Measurements from ENCODE around the gene PMPCA. TPM values are rescaled to one million over a fixed set of nuclear protein-coding genes. Genes with fewer than 3 reads are reported as not detected.

The PMPCA gene
- total and polyA plus RNA-seq, 2 donors (not counting 3 experiments of a cell fraction or from before 2014, with no cell fraction given) = 69.0 to 75.3 TPM

- DNase-seq (ENCODE audit: low read depth, low spot score) (no peak), FAIRE-seq (no peak)
- Histone ChIP-seq H3K27me3 (ENCODE audit: control insufficient read depth in 2 of 2, insufficient read depth in 2 of 2, low read length in 2 of 2) (no peaks in the 10 kb centered on the region), H3K36me3 (ENCODE audit: control insufficient read depth in 2 of 2, extremely low read depth in 1 of 2, insufficient read depth in 2 of 2, low read length in 2 of 2) (peaks cover 4 to 67% of the 10 kb centered on the region in 2 experiments), H3K9ac (replicated peaks; ENCODE audit: extremely low read depth, insufficient read depth, low read length) (no peak overlapping the region), H4K20me1 (replicated peaks; ENCODE audit: control insufficient read depth, extremely low read depth, insufficient read depth, low read length) (no peaks in the 10 kb centered on the region), H3K9me1 (replicated peaks; ENCODE audit: control insufficient read depth, extremely low read depth, insufficient read depth, low read length) (no peaks in the 10 kb centered on the region), H3K9me3 (replicated peaks; ENCODE audit: control insufficient read depth, insufficient read depth, low read length) (no peaks in the 10 kb centered on the region), H2AFZ (ENCODE audit: low read depth, low read length) (no peak overlapping the region), H3K79me2 (ENCODE audit: control insufficient read depth, insufficient read depth, low read length) (no peaks in the 10 kb centered on the region), H3K4me1 (ENCODE audit: control insufficient read depth, extremely low read depth, insufficient read depth, low read length) (no peaks in the 10 kb centered on the region), H3K4me2 (ENCODE audit: insufficient read depth, low read length) (no peak overlapping the region), H3K4me3 (replicated peaks in 1 of 3; ENCODE audit: insufficient read depth in 1 of 3, low read depth in 1 of 3, low read length in 3 of 3) (no peak overlapping the region), H3K27ac (ENCODE audit: insufficient read depth, low read depth, low read length) (no peak overlapping the region)
- ChIA-PET POLR2A (no interaction called here), CTCF (no interaction called here)
- BruUV-seq (replicated peaks) = no TSS peak
- no peak for TF ChIP-seq POLR2A (IDR thresholded peaks at IDR 0.05; ENCODE audit: low read depth, low read length)
- TF ChIP-seq MYC (IDR thresholded peaks at IDR 0.05; ENCODE audit: low read depth, low read length) = no peak
- TF ChIP-seq JUN (IDR thresholded peaks at IDR 0.05; ENCODE audit: borderline replicate concordance, insufficient read depth, insufficient read length, low read depth) = no peak
- no peak for TF ChIP-seq GATA2 (IDR thresholded peaks at IDR 0.05; ENCODE audit: insufficient read depth, insufficient read length, low read depth, low read length)
- TF ChIP-seq EZH2 (IDR thresholded peaks at IDR 0.05; ENCODE audit: borderline replicate concordance, low read depth, low read length, severe bottlenecking) = no peak
- TF ChIP-seq MAX (IDR thresholded peaks at IDR 0.05; ENCODE audit: insufficient read depth, insufficient read length) = no peak
- TF ChIP-seq CTCF (IDR thresholded peaks at IDR 0.05; ENCODE audit: extremely low read depth in 1 of 2, insufficient read depth in 1 of 2, low read depth in 1 of 2, low read length in 2 of 2) = no peak
- TF ChIP-seq FOS (IDR thresholded peaks at IDR 0.05; ENCODE audit: borderline replicate concordance, insufficient read depth, low read length) = no peak
- intact Hi-C loops (cut with micrococcal nuclease) = no loop called here
- dilution Hi-C loops (cut with MboI; ENCODE audit: extremely low pct_ligation_motif_present, low sequenced_read_pairs) = no loop called here
Measured at GRCh38 chr9:136385015-136385414, 25.4 kb upstream of the PMPCA start.

Data from endothelial cell of umbilical vein (primary cell).